ENCODE results near the gene LRRC19.

LRRC19 gene

DNA sequence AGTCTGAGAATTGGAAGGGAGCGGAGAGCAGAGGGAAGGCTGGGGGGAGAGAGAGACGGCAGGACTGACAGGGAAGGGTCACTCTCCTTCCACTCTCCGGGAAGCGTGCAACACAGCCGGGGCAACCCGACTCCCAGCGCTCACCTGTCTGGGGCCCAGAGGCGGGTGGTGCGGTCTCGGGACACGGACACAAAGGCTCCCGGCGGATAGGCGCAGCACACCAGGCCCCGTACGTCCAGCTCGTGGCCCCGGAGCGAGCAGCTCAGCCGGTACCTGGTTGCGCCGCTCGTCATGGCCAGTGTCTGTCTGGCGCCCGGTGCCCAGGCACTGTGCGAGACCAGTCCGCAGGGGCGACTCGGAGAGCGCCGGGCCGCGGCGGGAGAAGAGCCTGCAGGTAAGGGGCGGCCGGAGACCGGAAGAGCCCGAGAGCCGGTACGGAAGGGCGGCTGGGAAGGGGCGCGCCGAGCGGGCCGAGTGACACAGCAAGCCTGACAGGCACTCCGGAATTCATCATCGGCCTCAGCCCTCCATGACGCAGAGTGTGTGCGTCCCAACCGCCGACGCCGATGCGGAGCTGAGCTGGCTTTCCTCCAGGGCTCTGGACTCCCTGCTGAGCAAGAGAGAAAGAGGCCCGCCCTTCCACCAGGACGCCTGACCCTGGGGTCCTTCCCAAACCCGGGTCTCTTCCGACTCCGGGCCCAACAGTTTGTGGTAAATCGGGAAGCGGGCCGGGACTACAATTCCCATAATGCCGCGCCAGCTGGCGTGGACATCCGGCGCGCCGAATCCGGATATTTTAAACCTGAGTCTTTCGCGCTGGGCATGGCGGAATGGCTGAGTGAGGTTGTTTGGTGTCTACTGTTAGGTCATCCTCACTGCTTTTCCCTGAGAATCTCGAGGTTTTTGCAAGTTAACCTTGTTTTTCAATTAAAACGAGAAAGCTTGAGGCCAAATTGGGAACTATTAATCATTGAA lies 58.4 kb downstream of the LRRC19 start, which contains the start of gene PLAA:
TSS of gene PLAA (minus strand) at position 490 of the 975 bp plus-strand sequence. CDS start at position 293, 197 bp downstream.
- Histone ChIP-seq H3K4me1 (ENCODE audit: low read depth, poor library complexity, severe bottlenecking) (peaks cover 32% of the 10 kb centered on the region), H2AFZ (ENCODE audit: low read depth) (peak within 1 kb of the TSS; percentile 40), H3K4me3 (IDR thresholded peaks at IDR 0.05; ENCODE audit: insufficient read depth, low read depth, low read length) (no peak within 1 kb of the TSS), H3K9ac (peak within 1 kb of the TSS; percentile 91), H3K36me3 (ENCODE audit: insufficient read depth) (no peaks in the 10 kb centered on the region), H4K20me1 (ENCODE audit: insufficient read depth) (no peaks in the 10 kb centered on the region), H3K27me3 (ENCODE audit: insufficient read depth, low read depth) (no peaks in the 10 kb centered on the region), H3K4me2 (peak within 1 kb of the TSS; percentile 98), H3K79me2 (ENCODE audit: insufficient read depth, low read depth) (peaks cover 48% of the 10 kb centered on the region), H3K27ac (peak within 1 kb of the TSS; percentile 87)
- TF ChIP-seq, protein P1, sequence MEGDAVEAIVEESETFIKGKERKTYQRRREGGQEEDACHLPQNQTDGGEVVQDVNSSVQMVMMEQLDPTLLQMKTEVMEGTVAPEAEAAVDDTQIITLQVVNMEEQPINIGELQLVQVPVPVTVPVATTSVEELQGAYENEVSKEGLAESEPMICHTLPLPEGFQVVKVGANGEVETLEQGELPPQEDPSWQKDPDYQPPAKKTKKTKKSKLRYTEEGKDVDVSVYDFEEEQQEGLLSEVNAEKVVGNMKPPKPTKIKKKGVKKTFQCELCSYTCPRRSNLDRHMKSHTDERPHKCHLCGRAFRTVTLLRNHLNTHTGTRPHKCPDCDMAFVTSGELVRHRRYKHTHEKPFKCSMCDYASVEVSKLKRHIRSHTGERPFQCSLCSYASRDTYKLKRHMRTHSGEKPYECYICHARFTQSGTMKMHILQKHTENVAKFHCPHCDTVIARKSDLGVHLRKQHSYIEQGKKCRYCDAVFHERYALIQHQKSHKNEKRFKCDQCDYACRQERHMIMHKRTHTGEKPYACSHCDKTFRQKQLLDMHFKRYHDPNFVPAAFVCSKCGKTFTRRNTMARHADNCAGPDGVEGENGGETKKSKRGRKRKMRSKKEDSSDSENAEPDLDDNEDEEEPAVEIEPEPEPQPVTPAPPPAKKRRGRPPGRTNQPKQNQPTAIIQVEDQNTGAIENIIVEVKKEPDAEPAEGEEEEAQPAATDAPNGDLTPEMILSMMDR (conservative IDR thresholded peaks at IDR 0.05; ENCODE audit: low read depth, low read length) = no peak

GRCh38 chr9:26945591-26945990 lies 59.9 kb downstream of the LRRC19 start:
- Histone ChIP-seq H3K36me3 (ENCODE audit: insufficient read depth) (no peaks in the 10 kb centered on the region), H4K20me1 (ENCODE audit: insufficient read depth) (no peaks in the 10 kb centered on the region), H3K27me3 (ENCODE audit: insufficient read depth, low read depth) (no peaks in the 10 kb centered on the region), H3K79me2 (ENCODE audit: insufficient read depth, low read depth) (peaks cover 63% of the 10 kb centered on the region), H3K9ac (peak overlapping the region; percentile 91; the same call in 1 of the 2 replicates), H3K4me1 (ENCODE audit: low read depth, poor library complexity, severe bottlenecking) (peaks cover 43% of the 10 kb centered on the region), H3K4me2 (peak overlapping the region; percentile 98), H3K27ac (peak overlapping the region; percentile 87; the same call in 1 of the 2 replicates), H3K4me3 (IDR thresholded peaks at IDR 0.05; ENCODE audit: insufficient read depth, low read depth, low read length) (no peak overlapping the region), H2AFZ (ENCODE audit: low read depth) (no peak overlapping the region)
- TF ChIP-seq, protein P1 (conservative IDR thresholded peaks at IDR 0.05; ENCODE audit: low read depth, low read length) = no peak

Measured in KMS-11 (cell line).